ENCODE measurements around the gene RASGEF1C. TPM values are rescaled to one million over a fixed set of nuclear protein-coding genes. Genes with fewer than 3 reads are reported as not detected.

The RASGEF1C gene
- total RNA-seq, 2 experiments from 2014 or later = not detected

DNA sequence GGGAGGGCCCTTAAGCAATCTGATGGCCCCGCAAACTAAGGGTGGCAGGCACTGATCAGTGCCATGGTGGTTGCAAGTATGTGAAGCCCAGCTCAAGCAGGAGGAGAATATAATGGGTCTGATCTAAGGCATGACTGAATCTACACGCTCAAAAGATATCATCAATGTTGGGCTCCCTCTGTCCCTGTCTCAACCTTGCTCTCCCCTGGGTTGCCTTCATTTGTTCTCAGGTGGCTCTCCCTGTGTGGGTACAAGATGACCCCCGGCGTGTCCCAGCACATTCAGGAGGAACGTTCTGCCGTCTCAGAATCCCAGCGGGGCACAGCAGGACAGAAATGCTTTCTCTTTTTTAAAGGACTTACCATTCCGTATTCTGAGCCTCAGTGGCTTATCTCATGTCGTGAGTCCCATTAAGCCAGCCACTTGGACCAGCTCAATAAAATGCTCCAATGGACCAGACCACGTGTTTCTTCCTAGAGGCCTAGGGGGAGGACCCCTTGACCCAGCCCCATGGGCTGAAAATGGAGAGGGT is 125.4 kb downstream of the RASGEF1C start:
- peaks cover 55% of the 10 kb centered on the region for H3K27me3 Mint-ChIP-seq

GRCh38 chr5:180082633-180083420 is 126.2 kb downstream of the RASGEF1C start:
- H3K4me3 ChIP-seq (ENCODE audit: low read length) = no peak overlapping the region
- Mint-ChIP-seq H3K4me3 (no peak overlapping the region), H3K9me3 (no peaks in the 10 kb centered on the region), H3K27me3 (peaks cover 63% of the 10 kb centered on the region), H3K36me3 (ENCODE audit: low read depth) (no peaks in the 10 kb centered on the region), H3K4me1 (ENCODE audit: low read depth) (peaks cover 23% of the 10 kb centered on the region), H3K27ac (no peak overlapping the region)
- ChIA-PET POLR2A (no interaction called here), CTCF (no interaction called here)
- no peaks in the 10 kb centered on the region for H3K36me3 ChIP-seq (ENCODE audit: insufficient read depth, low read length)
- H3K27me3 ChIP-seq (ENCODE audit: control insufficient read depth in 1 of 2, insufficient read depth in 2 of 2, low read length in 2 of 2) = peaks cover 26 to 28% of the 10 kb centered on the region in 2 experiments
- no peak for TF ChIP-seq CTCF (IDR thresholded peaks at IDR 0.05)
- no peak for DNase-seq
- peaks cover 0 to 16% of the 10 kb centered on the region in 2 experiments for H3K9me3 ChIP-seq (ENCODE audit: control insufficient read depth in 1 of 2, insufficient read depth in 1 of 2, low read length in 2 of 2)
- intact Hi-C loops (cut with DNase I, micrococcal nuclease) = loop anchor here in 1 of 2 experiments (10.0 kb wide), 1 partner anchor 438 kb away; no protein-coding TSS in a partner anchor
- no peak overlapping the region for H3K27ac ChIP-seq (ENCODE audit: low read depth in 1 of 2, low read length in 2 of 2)
- no peak for ATAC-seq (ENCODE audit: poor library complexity)
- H3K4me1 ChIP-seq (ENCODE audit: insufficient read depth, low read length) = peaks cover 13% of the 10 kb centered on the region

More for the DNA sequence above, 125.4 kb downstream of the RASGEF1C start:
- peaks cover 26 to 28% of the 10 kb centered on the region in 2 experiments for H3K27me3 ChIP-seq (ENCODE audit: control insufficient read depth in 1 of 2, insufficient read depth in 2 of 2, low read length in 2 of 2)
- H3K9me3 ChIP-seq (ENCODE audit: control insufficient read depth in 1 of 2, insufficient read depth in 1 of 2, low read length in 2 of 2) = peaks cover 0 to 16% of the 10 kb centered on the region in 2 experiments
- intact Hi-C loops (cut with DNase I, micrococcal nuclease) = loop anchor here (2.0 to 10.0 kb wide), 2 partner anchors 13 to 439 kb away; partner anchors contain the start of gene RNF130 (in 1 of the 2)
- POLR2A ChIA-PET = no interaction called here
- H3K4me3 ChIP-seq (ENCODE audit: low read length) = no peak overlapping the region
- no peak for TF ChIP-seq CTCF (IDR thresholded peaks at IDR 0.05)
- H3K9me3 Mint-ChIP-seq = no peaks in the 10 kb centered on the region
- no peak overlapping the region for H3K27ac ChIP-seq (ENCODE audit: low read depth in 1 of 2, low read length in 2 of 2)
- no peak overlapping the region for H3K27ac Mint-ChIP-seq
- CTCF ChIA-PET = no interaction called here
- peaks cover 23% of the 10 kb centered on the region for H3K4me1 Mint-ChIP-seq (ENCODE audit: low read depth)
- ATAC-seq (ENCODE audit: poor library complexity) = no peak
- no peak for DNase-seq
- no peak overlapping the region for H3K4me3 Mint-ChIP-seq
- no peaks in the 10 kb centered on the region for H3K36me3 ChIP-seq (ENCODE audit: insufficient read depth, low read length)
- H3K4me1 ChIP-seq (ENCODE audit: insufficient read depth, low read length) = peaks cover 13% of the 10 kb centered on the region
- H3K36me3 Mint-ChIP-seq (ENCODE audit: low read depth) = no peaks in the 10 kb centered on the region

GRCh38 chr5:180081481-180081880 is 127.5 kb downstream of the RASGEF1C start:
- H3K27me3 ChIP-seq (ENCODE audit: control insufficient read depth in 1 of 2, insufficient read depth in 2 of 2, low read length in 2 of 2) = peaks cover 26 to 28% of the 10 kb centered on the region in 2 experiments
- no peak overlapping the region for H3K27ac Mint-ChIP-seq
- H3K36me3 Mint-ChIP-seq (ENCODE audit: low read depth) = no peaks in the 10 kb centered on the region
- ChIA-PET CTCF (no interaction called here), POLR2A (no interaction called here)
- peaks cover 23% of the 10 kb centered on the region for H3K4me1 Mint-ChIP-seq (ENCODE audit: low read depth)
- no peak for TF ChIP-seq CTCF (IDR thresholded peaks at IDR 0.05)
- no peak overlapping the region for H3K4me3 ChIP-seq (ENCODE audit: low read length)
- no peak overlapping the region for H3K27ac ChIP-seq (ENCODE audit: low read depth in 1 of 2, low read length in 2 of 2)
- peaks cover 13% of the 10 kb centered on the region for H3K4me1 ChIP-seq (ENCODE audit: insufficient read depth, low read length)
- H3K4me3 Mint-ChIP-seq = no peak overlapping the region
- DNase-seq (no peak), ATAC-seq (ENCODE audit: poor library complexity) (no peak)
- no peaks in the 10 kb centered on the region for H3K9me3 Mint-ChIP-seq
- intact Hi-C loops (cut with DNase I, micrococcal nuclease) = loop anchor here in 1 of 2 experiments (10.0 kb wide), 1 partner anchor 437 kb away; no protein-coding TSS in a partner anchor
- peaks cover 63% of the 10 kb centered on the region for H3K27me3 Mint-ChIP-seq
- peaks cover 0 to 16% of the 10 kb centered on the region in 2 experiments for H3K9me3 ChIP-seq (ENCODE audit: control insufficient read depth in 1 of 2, insufficient read depth in 1 of 2, low read length in 2 of 2)
- H3K36me3 ChIP-seq (ENCODE audit: insufficient read depth, low read length) = no peaks in the 10 kb centered on the region
